Trophoblast cell (in vitro differentiated cells and primary cell): ENCODE data around the gene PHYKPL.
A peak's percentile ranks its signal among the peaks of the same experiment; 100 is the strongest.

Experiments used
- DNase-seq, 2 donors: peaks; one replicate each; pipeline ENCODE4 v3.0.0-alpha.2; 2016
- H2AFZ ChIP-seq: 2 replicates; pipeline ENCODE4 v1.6.1; 2013; ENCODE audit warnings: low read length, moderate library complexity, mild to moderate bottlenecking; ENCODE audit not compliant: insufficient read depth, poor library complexity
- H2AK5ac ChIP-seq: 2 replicates; pipeline ENCODE4 v1.6.1; 2013; ENCODE audit warnings: mild to moderate bottlenecking, low read length
- H2BK120ac ChIP-seq: 2 replicates; pipeline ENCODE4 v1.6.1; 2013; ENCODE audit warnings: low read length, mild to moderate bottlenecking, moderate library complexity; ENCODE audit not compliant: insufficient read depth, poor library complexity
- H2BK12ac ChIP-seq: 2 replicates; pipeline ENCODE4 v1.6.1; 2013; ENCODE audit warnings: mild to moderate bottlenecking, low read length, moderate library complexity
- H2BK5ac ChIP-seq: 2 replicates; pipeline ENCODE4 v1.6.1; 2013; ENCODE audit warnings: low read length, low read depth, moderate library complexity, mild to moderate bottlenecking; ENCODE audit not compliant: poor library complexity
- H3K14ac ChIP-seq: 2 replicates; pipeline ENCODE4 v1.6.1; 2013; ENCODE audit warnings: mild to moderate bottlenecking, low read length
- H3K18ac ChIP-seq: 2 replicates; pipeline ENCODE4 v1.6.1; 2013; ENCODE audit warnings: mild to moderate bottlenecking, low read length
- H3K23ac ChIP-seq: 2 replicates; pipeline ENCODE4 v1.6.1; 2013; ENCODE audit warnings: low read length
- H3K27ac ChIP-seq: 2 replicates; pipeline ENCODE4 v1.5.1; 2013; ENCODE audit warnings: low read depth, mild to moderate bottlenecking, inconsistent platforms, low read length, moderate library complexity
- H3K27me3 ChIP-seq: 2 replicates; pipeline ENCODE4 v1.6.1; 2013; ENCODE audit warnings: inconsistent platforms, mild to moderate bottlenecking, low read length, moderate library complexity; ENCODE audit not compliant: insufficient read depth
- H3K36me3 ChIP-seq, 2 experiments: 1 replicate in 1 of 2; 2 replicates in 1 of 2; pipeline ENCODE4 v1.6.1; 2013; ENCODE audit warnings: low read length in 2 of 2, mild to moderate bottlenecking in 2 of 2, moderate library complexity in 1 of 2; ENCODE audit not compliant: insufficient read depth in 2 of 2, control insufficient read depth in 1 of 2
- H3K4ac ChIP-seq: 2 replicates; pipeline ENCODE4 v1.6.1; 2013; ENCODE audit warnings: low read depth, mild to moderate bottlenecking, low read length, moderate library complexity
- H3K4me1 ChIP-seq, 2 experiments: 1 replicate in 1 of 2; 2 replicates in 1 of 2; pipeline ENCODE4 v1.6.1; 2013; ENCODE audit warnings: low read length in 2 of 2, mild to moderate bottlenecking in 2 of 2, moderate library complexity in 1 of 2; ENCODE audit not compliant: insufficient read depth in 2 of 2, control insufficient read depth in 1 of 2
- H3K4me2 ChIP-seq: 2 replicates; pipeline ENCODE4 v1.6.1; 2013; ENCODE audit warnings: inconsistent platforms, mild to moderate bottlenecking, low read length, moderate library complexity
- H3K4me3 ChIP-seq: 2 replicates; pipeline ENCODE4 v1.5.1; 2013; ENCODE audit warnings: mild to moderate bottlenecking, low read depth, low read length, inconsistent platforms
- H3K79me1 ChIP-seq: one replicate; pipeline ENCODE4 v1.6.1; 2013; ENCODE audit warnings: low read length
- H3K79me2 ChIP-seq: 2 replicates; pipeline ENCODE4 v1.6.1; 2013; ENCODE audit warnings: low read length, mild to moderate bottlenecking; ENCODE audit not compliant: control insufficient read depth, insufficient read depth, poor library complexity
- H3K9ac ChIP-seq: 2 replicates; pipeline ENCODE4 v1.6.1; 2013; ENCODE audit warnings: mild to moderate bottlenecking, low read length
- H3K9me3 ChIP-seq: 2 replicates; pipeline ENCODE4 v1.6.1; 2013; ENCODE audit warnings: low read depth, mild to moderate bottlenecking, control low read depth, inconsistent platforms, low read length; ENCODE audit not compliant: insufficient read depth
- H4K12ac ChIP-seq: 2 replicates; pipeline ENCODE4 v1.6.1; 2013; ENCODE audit warnings: low read depth, mild to moderate bottlenecking, low read length, moderate library complexity
- H4K8ac ChIP-seq: 2 replicates; pipeline ENCODE4 v1.6.1; 2013; ENCODE audit warnings: low read depth, mild to moderate bottlenecking, low read length, moderate library complexity
- H4K91ac ChIP-seq: one replicate; pipeline ENCODE4 v1.6.1; 2013; ENCODE audit warnings: low read depth, mild to moderate bottlenecking, low read length, moderate library complexity
- WGBS: extraction: QIAGEN DNeasy Blood & Tissue Kit; methylation state at CpG from one replicate; pipeline ENCODE4 v1.1.7; 2013; ENCODE audit warnings: missing lambda C conversion rate; ENCODE audit not compliant: insufficient read length, insufficient coverage; ENCODE audit errors: extremely low coverage; 5-methylcytosine and 5-hydroxymethylcytosine counted together

The PHYKPL gene

DNA sequence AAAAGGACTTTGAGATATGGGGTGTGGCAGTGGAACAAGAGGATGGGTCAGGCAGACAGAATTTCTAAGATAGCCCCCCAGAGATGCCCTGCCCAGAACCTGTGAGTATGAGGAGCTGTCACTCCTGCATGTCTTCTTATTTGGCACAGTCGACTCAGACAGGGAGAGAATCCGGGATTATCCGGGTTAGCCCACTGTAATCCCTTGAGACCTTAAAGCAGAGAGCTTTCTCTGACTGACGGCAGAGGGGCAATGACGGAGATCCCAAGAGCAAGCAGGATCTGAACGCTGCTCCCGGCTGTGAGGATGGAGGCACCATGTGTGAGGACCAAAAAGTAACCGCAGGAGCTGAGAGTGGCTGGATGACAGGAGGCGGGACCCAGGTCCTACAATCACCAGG is 70.1 kb downstream of the PHYKPL start:
- no peak overlapping the region for H3K9ac ChIP-seq
- H3K27ac ChIP-seq = no peak overlapping the region
- no peaks in the 10 kb centered on the region for H3K79me1 ChIP-seq
- no peak overlapping the region for H3K18ac ChIP-seq
- no peaks in the 10 kb centered on the region for H3K9me3 ChIP-seq
- H4K8ac ChIP-seq = no peak overlapping the region
- no CpG with 5 or more reads among the region's 9 CpGs for whole genome bisulfite sequencing
- peak; percentile 37 to 46 for DNase-seq
- H3K36me3 ChIP-seq = no peaks in the 10 kb centered on the region
- no peaks in the 10 kb centered on the region for H3K79me2 ChIP-seq
- H2BK120ac ChIP-seq = no peak overlapping the region
- no peak overlapping the region for H4K12ac ChIP-seq
- no peak overlapping the region for H3K14ac ChIP-seq
- H2BK12ac ChIP-seq = no peak overlapping the region
- no peak overlapping the region for H3K4ac ChIP-seq
- no peak overlapping the region for H2AK5ac ChIP-seq
- H2BK5ac ChIP-seq = no peak overlapping the region
- H3K4me2 ChIP-seq = no peak overlapping the region
- no peak overlapping the region for H3K4me3 ChIP-seq
- H3K23ac ChIP-seq = no peak overlapping the region
- H2AFZ ChIP-seq = no peak overlapping the region
- H3K27me3 ChIP-seq = no peaks in the 10 kb centered on the region
- no peak overlapping the region for H4K91ac ChIP-seq
- no peaks in the 10 kb centered on the region for H3K4me1 ChIP-seq

GRCh38 chr5:178160176-178160575 is 72.4 kb downstream of the PHYKPL start:
- H3K79me2 ChIP-seq = no peaks in the 10 kb centered on the region
- H2AFZ ChIP-seq = no peak overlapping the region
- no peak overlapping the region for H3K4me3 ChIP-seq
- no peak overlapping the region for H3K27ac ChIP-seq
- no peak overlapping the region for H4K8ac ChIP-seq
- H2BK12ac ChIP-seq = no peak overlapping the region
- no peak overlapping the region for H3K14ac ChIP-seq
- no peak overlapping the region for H2AK5ac ChIP-seq
- WGBS = no CpG with 5 or more reads among the region's 5 CpGs
- no peak overlapping the region for H3K9ac ChIP-seq
- no peak overlapping the region for H3K4ac ChIP-seq
- no peak overlapping the region for H3K4me2 ChIP-seq
- H3K27me3 ChIP-seq = no peaks in the 10 kb centered on the region
- H2BK120ac ChIP-seq = no peak overlapping the region
- H4K91ac ChIP-seq = no peak overlapping the region
- H3K18ac ChIP-seq = no peak overlapping the region
- H3K4me1 ChIP-seq = no peaks in the 10 kb centered on the region
- H3K79me1 ChIP-seq = no peaks in the 10 kb centered on the region
- H4K12ac ChIP-seq = no peak overlapping the region
- no peaks in the 10 kb centered on the region for H3K9me3 ChIP-seq
- DNase-seq = no peak
- no peak overlapping the region for H2BK5ac ChIP-seq
- H3K36me3 ChIP-seq = no peaks in the 10 kb centered on the region
- no peak overlapping the region for H3K23ac ChIP-seq
